Activated T-helper 9 cell treated with anti-CD3 and anti-CD28 coated beads, Interleukin-2, amount 50 U/mL, for 16 hours (primary cell): ENCODE measurements around the gene MTRR.

Source experiments
- DNase-seq: peaks from one replicate; pipeline ENCODE4 v3.0.0-alpha.2; 2020; ENCODE audit warnings: low read depth

Gene MTRR

GRCh38 chr5:7868773-7869473, at the start of gene MTRR, which contains the start of gene FASTKD3:
Gene MTRR, plus strand, starts transcription at chr5:7869148. Its CDS starts 1,647 bp downstream, at chr5:7870795.
Gene FASTKD3, minus strand, starts transcription at chr5:7869031. Its CDS starts 948 bp downstream, at chr5:7868083.
- DNase-seq, result peak; percentile 84

- DNase-seq, result no peak
These were observed 46.5 kb upstream of the MTRR start for GRCh38 chr5:7822449-7822848.

- DNase-seq, result no peak
These were observed 45.4 kb upstream of the MTRR start for GRCh38 chr5:7823594-7823993.

- DNase-seq, result no peak
These were observed 44.0 kb upstream of the MTRR start for GRCh38 chr5:7824995-7825394.

GRCh38 chr5:7825630-7826029, 43.3 kb upstream of the MTRR start:
- DNase-seq, result no peak

- DNase-seq, result no peak
These were observed 41.3 kb upstream of the MTRR start for GRCh38 chr5:7827610-7828009.

- DNase-seq, result no peak
These were observed 40.7 kb upstream of the MTRR start for GRCh38 chr5:7828269-7828668.

GRCh38 chr5:7834982-7835381, 34.0 kb upstream of the MTRR start:
- DNase-seq, result no peak

GRCh38 chr5:7837403-7837802, 31.5 kb upstream of the MTRR start:
- DNase-seq, result no peak

GRCh38 chr5:7842531-7842930, 26.4 kb upstream of the MTRR start:
- no peak for DNase-seq

GRCh38 chr5:7844901-7845300, 24.0 kb upstream of the MTRR start:
- no peak for DNase-seq

- no peak for DNase-seq
These were observed 23.4 kb upstream of the MTRR start for GRCh38 chr5:7845557-7845956.

GRCh38 chr5:7846327-7846726, 22.6 kb upstream of the MTRR start:
- no peak for DNase-seq

- no peak for DNase-seq
These were observed 20.7 kb upstream of the MTRR start for GRCh38 chr5:7848296-7848695.

- DNase-seq, result no peak
These were observed 19.1 kb upstream of the MTRR start for GRCh38 chr5:7849681-7850394.

GRCh38 chr5:7850395-7851239, 18.3 kb upstream of the MTRR start, which contains the start of gene CFAP90:
Gene CFAP90, minus strand, starts transcription at chr5:7851133. Its CDS starts 112 bp downstream, at chr5:7851021.
- peak; percentile 16 for DNase-seq

GRCh38 chr5:7851240-7851592, 17.7 kb upstream of the MTRR start:
- DNase-seq, result no peak

- DNase-seq, result no peak
These were observed 17.2 kb upstream of the MTRR start for GRCh38 chr5:7851617-7852289.

- DNase-seq, result no peak
These were observed 16.4 kb upstream of the MTRR start for GRCh38 chr5:7852542-7852941.

GRCh38 chr5:7852988-7853387, 16.0 kb upstream of the MTRR start:
- no peak for DNase-seq

- no peak for DNase-seq
These were observed 13.3 kb upstream of the MTRR start for GRCh38 chr5:7855611-7856010.

GRCh38 chr5:7856855-7857254, 12.1 kb upstream of the MTRR start:
- DNase-seq, result no peak
